ENCODE results near the gene MED8. TPM values are rescaled to one million over a fixed set of nuclear protein-coding genes. Genes with fewer than 3 reads are reported as not detected.

Gene MED8
- total and polyA plus RNA-seq, 4 experiments from 2014 or later, result 34.0 to 42.3 (median 35.8) TPM

DNA sequence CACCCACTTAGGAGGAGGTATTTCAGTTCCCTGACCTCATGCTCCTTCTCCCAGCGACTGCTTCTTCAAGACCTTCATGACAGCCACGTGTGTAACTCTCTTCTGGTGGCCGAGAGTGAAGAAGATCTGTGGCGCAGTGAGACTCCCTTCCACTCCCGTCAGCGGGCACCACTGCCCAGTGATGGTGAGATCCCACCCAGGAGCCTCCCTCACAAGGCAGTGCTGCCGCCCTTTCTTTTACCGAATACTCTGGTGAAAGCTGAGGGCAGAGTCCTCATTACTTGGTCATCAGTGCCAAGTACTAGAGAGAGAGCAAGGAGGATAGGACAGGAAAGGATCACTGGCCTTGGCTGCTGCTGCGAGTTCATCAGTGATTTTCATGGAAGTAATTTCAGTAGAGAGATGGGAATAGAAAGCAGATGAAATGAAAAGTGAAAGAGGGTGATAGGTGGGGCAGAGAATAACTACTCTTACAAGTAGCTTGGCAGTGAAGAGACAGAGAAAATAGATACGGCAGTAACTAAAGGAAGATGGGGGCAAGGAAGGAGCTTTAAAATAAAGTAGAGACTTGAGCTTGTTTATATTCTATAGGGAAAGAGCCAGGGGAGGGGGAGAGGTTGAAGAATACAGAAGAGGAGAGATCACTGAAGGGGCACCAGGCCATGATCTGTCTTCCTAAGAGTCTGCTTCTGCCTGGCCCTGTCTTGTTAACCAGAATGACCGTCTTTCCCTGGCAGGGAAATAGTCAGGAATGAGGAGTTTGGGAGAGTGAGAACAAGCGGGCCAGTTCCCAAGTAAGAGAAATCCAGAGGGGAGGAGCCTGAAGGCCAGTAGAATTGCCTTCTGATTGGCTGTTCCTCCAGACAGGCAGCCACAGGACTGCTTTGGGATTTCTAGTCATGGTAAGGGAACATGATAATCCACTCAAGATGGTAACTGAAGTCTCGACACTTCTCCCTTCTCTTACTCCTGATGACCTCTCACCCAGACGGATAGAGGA is 45.8 kb upstream of the MED8 start:
- ChIA-PET CTCF (ENCODE audit: partially characterized antibody) (no interaction called here), POLR2A (ENCODE audit: partially characterized antibody) (no interaction called here)
- Histone ChIP-seq H3K4me3 (ENCODE audit: low read length in 2 of 2) (no peak overlapping the region), H3K4me1 (ENCODE audit: insufficient read depth, low read length) (no peaks in the 10 kb centered on the region), H3K27ac (ENCODE audit: low read depth, low read length) (no peak overlapping the region), H3K9me3 (ENCODE audit: control insufficient read depth in 1 of 2, low read length in 2 of 2) (no peaks in the 10 kb centered on the region), H3K27me3 (ENCODE audit: insufficient read depth, low read length) (no peaks in the 10 kb centered on the region), H3K36me3 (ENCODE audit: insufficient read depth, low read length) (peaks cover 58% of the 10 kb centered on the region)
- peak in 1 of 5 donors; percentile 35 for DNase-seq
- Mint-ChIP-seq H3K27me3 (no peaks in the 10 kb centered on the region), H3K36me3 (peaks cover 44 to 83% of the 10 kb centered on the region in 2 donors), H3K4me1 (no peaks in the 10 kb centered on the region), H3K4me3 (no peak overlapping the region), H3K9me3 (peaks cover 0 to 2% (median 0%) of the 10 kb centered on the region in 8 donors), H3K27ac (peak overlapping the region in 4 of 7 donors; percentile 3 to 29 (median 26))
- intact Hi-C loops (cut with micrococcal nuclease), result no loop called here

- ChIA-PET POLR2A (ENCODE audit: partially characterized antibody) (no interaction called here), CTCF (ENCODE audit: partially characterized antibody) (no interaction called here)
- Mint-ChIP-seq H3K9me3 (peaks cover 0 to 2% (median 0%) of the 10 kb centered on the region in 8 donors), H3K36me3 (peaks cover 47 to 88% of the 10 kb centered on the region in 2 donors), H3K27ac (peak overlapping the region in 2 of 7 donors; percentile 42 to 82), H3K27me3 (no peaks in the 10 kb centered on the region), H3K4me3 (no peak overlapping the region), H3K4me1 (no peaks in the 10 kb centered on the region)
- no peak for DNase-seq
- no peak overlapping the region for H3K4me3 ChIP-seq (ENCODE audit: low read length in 2 of 2)
- intact Hi-C loops (cut with micrococcal nuclease), result no loop called here
- H3K9me3 ChIP-seq (ENCODE audit: control insufficient read depth in 1 of 2, low read length in 2 of 2), result no peaks in the 10 kb centered on the region
- H3K27me3 ChIP-seq (ENCODE audit: insufficient read depth, low read length), result no peaks in the 10 kb centered on the region
- H3K27ac ChIP-seq (ENCODE audit: low read depth, low read length), result no peak overlapping the region
- H3K36me3 ChIP-seq (ENCODE audit: insufficient read depth, low read length), result peaks cover 59% of the 10 kb centered on the region
- no peaks in the 10 kb centered on the region for H3K4me1 ChIP-seq (ENCODE audit: insufficient read depth, low read length)
Measured at GRCh38 chr1:43434256-43434655, 44.7 kb upstream of the MED8 start.

GRCh38 chr1:43432907-43433306 is 43.3 kb upstream of the MED8 start:
- Histone ChIP-seq H3K27me3 (ENCODE audit: insufficient read depth, low read length) (no peaks in the 10 kb centered on the region), H3K9me3 (ENCODE audit: control insufficient read depth in 1 of 2, low read length in 2 of 2) (no peaks in the 10 kb centered on the region), H3K4me3 (ENCODE audit: low read length in 2 of 2) (no peak overlapping the region), H3K27ac (ENCODE audit: low read depth, low read length) (no peak overlapping the region), H3K36me3 (ENCODE audit: insufficient read depth, low read length) (peaks cover 59% of the 10 kb centered on the region), H3K4me1 (ENCODE audit: insufficient read depth, low read length) (no peaks in the 10 kb centered on the region)
- Mint-ChIP-seq H3K9me3 (no peaks in the 10 kb centered on the region), H3K4me3 (no peak overlapping the region), H3K27ac (no peak overlapping the region), H3K36me3 (peaks cover 51 to 90% of the 10 kb centered on the region in 2 donors), H3K27me3 (no peaks in the 10 kb centered on the region), H3K4me1 (no peaks in the 10 kb centered on the region)
- ChIA-PET POLR2A (ENCODE audit: partially characterized antibody) (interaction anchor here (1.0 kb wide), 1 partner anchor 9 kb away, joined by 5 read pairs; no protein-coding TSS in a partner anchor), CTCF (ENCODE audit: partially characterized antibody) (no interaction called here)
- intact Hi-C loops (cut with micrococcal nuclease), result no loop called here
- no peak for DNase-seq

DNA sequence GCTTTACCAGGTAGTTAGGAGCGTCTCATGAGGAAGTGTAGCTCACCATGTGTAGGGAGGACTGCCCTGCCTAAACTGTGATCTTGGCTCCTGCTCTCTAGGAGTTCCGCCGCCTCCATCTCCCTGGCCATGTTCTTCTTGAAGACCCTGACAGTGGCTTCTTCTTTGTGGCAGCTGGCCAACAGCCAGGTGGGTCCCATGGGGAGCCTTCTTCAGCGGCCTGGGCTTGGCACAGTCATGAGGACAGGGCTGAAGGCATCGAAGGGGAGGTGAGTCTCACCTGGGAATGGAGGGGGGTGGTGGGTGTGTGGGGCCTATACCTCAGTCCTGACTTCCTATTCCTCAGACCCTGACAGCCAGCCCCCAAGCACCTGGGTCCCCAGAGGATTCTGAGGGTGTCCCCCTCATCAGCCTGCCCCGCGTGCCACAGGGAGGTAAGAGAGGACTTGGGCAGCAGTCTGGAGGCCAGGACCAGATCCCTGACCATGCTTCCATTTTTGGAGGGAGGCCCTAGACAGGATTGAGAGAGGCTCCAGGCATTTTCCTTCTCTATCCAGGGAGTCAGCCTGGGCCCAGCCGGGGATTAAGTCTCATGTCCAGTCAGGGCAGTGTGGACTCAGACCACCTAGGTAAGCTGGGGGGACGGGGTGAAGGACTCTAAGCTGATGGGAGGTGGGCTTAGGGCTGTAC is 42.7 kb upstream of the MED8 start:
- H3K4me3 ChIP-seq (ENCODE audit: low read length in 2 of 2), result no peak overlapping the region
- intact Hi-C loops (cut with micrococcal nuclease), result no loop called here
- H3K36me3 Mint-ChIP-seq, result peaks cover 55 to 91% of the 10 kb centered on the region in 2 donors
- H3K4me1 Mint-ChIP-seq, result no peaks in the 10 kb centered on the region
- H3K9me3 Mint-ChIP-seq, result no peaks in the 10 kb centered on the region
- no peaks in the 10 kb centered on the region for H3K4me1 ChIP-seq (ENCODE audit: insufficient read depth, low read length)
- H3K9me3 ChIP-seq (ENCODE audit: control insufficient read depth in 1 of 2, low read length in 2 of 2), result no peaks in the 10 kb centered on the region
- H3K36me3 ChIP-seq (ENCODE audit: insufficient read depth, low read length), result peaks cover 65% of the 10 kb centered on the region
- no peak overlapping the region for H3K27ac ChIP-seq (ENCODE audit: low read depth, low read length)
- CTCF ChIA-PET (ENCODE audit: partially characterized antibody), result no interaction called here
- no peak for DNase-seq
- peak overlapping the region in 1 of 7 donors; percentile 8 for H3K27ac Mint-ChIP-seq
- H3K27me3 ChIP-seq (ENCODE audit: insufficient read depth, low read length), result no peaks in the 10 kb centered on the region
- POLR2A ChIA-PET (ENCODE audit: partially characterized antibody), result interaction anchor here (1.0 kb wide), 1 partner anchor 10 kb away, joined by 5 read pairs; no protein-coding TSS in a partner anchor
- no peak overlapping the region for H3K4me3 Mint-ChIP-seq
- no peaks in the 10 kb centered on the region for H3K27me3 Mint-ChIP-seq

- DNase-seq, result no peak
- Histone ChIP-seq H3K27me3 (ENCODE audit: insufficient read depth, low read length) (no peaks in the 10 kb centered on the region), H3K9me3 (ENCODE audit: control insufficient read depth in 1 of 2, low read length in 2 of 2) (no peaks in the 10 kb centered on the region), H3K27ac (ENCODE audit: low read depth, low read length) (no peak overlapping the region), H3K4me3 (ENCODE audit: low read length in 2 of 2) (no peak overlapping the region), H3K36me3 (ENCODE audit: insufficient read depth, low read length) (peaks cover 69% of the 10 kb centered on the region), H3K4me1 (ENCODE audit: insufficient read depth, low read length) (no peaks in the 10 kb centered on the region)
- Mint-ChIP-seq H3K36me3 (peaks cover 59 to 95% of the 10 kb centered on the region in 2 donors), H3K27me3 (no peaks in the 10 kb centered on the region), H3K4me3 (no peak overlapping the region), H3K4me1 (no peaks in the 10 kb centered on the region), H3K9me3 (no peaks in the 10 kb centered on the region), H3K27ac (peak overlapping the region in 2 of 7 donors; percentile 37)
- POLR2A ChIA-PET (ENCODE audit: partially characterized antibody), result no interaction called here
- intact Hi-C loops (cut with micrococcal nuclease), result no loop called here
- CTCF ChIA-PET (ENCODE audit: partially characterized antibody), result no interaction called here
Measured at GRCh38 chr1:43431676-43432075, 42.1 kb upstream of the MED8 start.

GRCh38 chr1:43430831-43431230 is 41.2 kb upstream of the MED8 start:
- Mint-ChIP-seq H3K27ac (peak overlapping the region in 2 of 7 donors; percentile 36 to 60), H3K4me1 (no peaks in the 10 kb centered on the region), H3K4me3 (no peak overlapping the region), H3K27me3 (no peaks in the 10 kb centered on the region), H3K36me3 (peaks cover 61 to 95% of the 10 kb centered on the region in 2 donors), H3K9me3 (no peaks in the 10 kb centered on the region)
- no peaks in the 10 kb centered on the region for H3K9me3 ChIP-seq (ENCODE audit: control insufficient read depth in 1 of 2, low read length in 2 of 2)
- H3K27ac ChIP-seq (ENCODE audit: low read depth, low read length), result no peak overlapping the region
- intact Hi-C loops (cut with micrococcal nuclease), result no loop called here
- ChIA-PET POLR2A (ENCODE audit: partially characterized antibody) (no interaction called here), CTCF (ENCODE audit: partially characterized antibody) (no interaction called here)
- DNase-seq, result no peak
- H3K4me1 ChIP-seq (ENCODE audit: insufficient read depth, low read length), result no peaks in the 10 kb centered on the region
- H3K4me3 ChIP-seq (ENCODE audit: low read length in 2 of 2), result no peak overlapping the region
- H3K27me3 ChIP-seq (ENCODE audit: insufficient read depth, low read length), result no peaks in the 10 kb centered on the region
- H3K36me3 ChIP-seq (ENCODE audit: insufficient read depth, low read length), result peaks cover 73% of the 10 kb centered on the region

GRCh38 chr1:43427941-43428340 is 38.3 kb upstream of the MED8 start:
- peaks cover 0 to 6% (median 0%) of the 10 kb centered on the region in 4 donors for H3K4me1 Mint-ChIP-seq
- POLR2A ChIA-PET (ENCODE audit: partially characterized antibody), result interaction anchor here (1.1 kb wide), 1 partner anchor 15 kb away, joined by 3 read pairs; no protein-coding TSS in a partner anchor
- H3K9me3 Mint-ChIP-seq, result no peaks in the 10 kb centered on the region
- no peaks in the 10 kb centered on the region for H3K4me1 ChIP-seq (ENCODE audit: insufficient read depth, low read length)
- H3K27me3 Mint-ChIP-seq, result no peaks in the 10 kb centered on the region
- peaks cover 71 to 94% of the 10 kb centered on the region in 2 donors for H3K36me3 Mint-ChIP-seq
- no peaks in the 10 kb centered on the region for H3K27me3 ChIP-seq (ENCODE audit: insufficient read depth, low read length)
- H3K27ac ChIP-seq (ENCODE audit: low read depth, low read length), result no peak overlapping the region
- no peak for DNase-seq
- intact Hi-C loops (cut with micrococcal nuclease), result no loop called here
- H3K4me3 Mint-ChIP-seq, result no peak overlapping the region
- CTCF ChIA-PET (ENCODE audit: partially characterized antibody), result interaction anchor here (0.8 to 2.5 kb wide), 2 partner anchors 13 to 201 kb away, joined by 3 to 7 read pairs; no protein-coding TSS in a partner anchor
- no peak overlapping the region for H3K27ac Mint-ChIP-seq
- H3K4me3 ChIP-seq (ENCODE audit: low read length in 2 of 2), result no peak overlapping the region
- no peaks in the 10 kb centered on the region for H3K9me3 ChIP-seq (ENCODE audit: control insufficient read depth in 1 of 2, low read length in 2 of 2)
- H3K36me3 ChIP-seq (ENCODE audit: insufficient read depth, low read length), result peaks cover 84% of the 10 kb centered on the region

All from CD4-positive, alpha-beta memory T cell (primary cell).